Stimulated activated CD4-positive, alpha-beta T cell treated with anti-CD3 and anti-CD28 coated beads, Interleukin-4, amount 100 ng/mL, for 4 hours (primary cell): ENCODE measurements around the gene DRC3.
"Not testable (repeated sequence)": the region's sequence is repeated elsewhere in the genome, so short reads cannot be mapped to it uniquely, and the experiment has no call there.

Experiments used
- DNase-seq, 2 experiments: peaks; one replicate each; pipeline ENCODE4 v3.0.0-alpha.2; 2020

The DRC3 gene, protein sequence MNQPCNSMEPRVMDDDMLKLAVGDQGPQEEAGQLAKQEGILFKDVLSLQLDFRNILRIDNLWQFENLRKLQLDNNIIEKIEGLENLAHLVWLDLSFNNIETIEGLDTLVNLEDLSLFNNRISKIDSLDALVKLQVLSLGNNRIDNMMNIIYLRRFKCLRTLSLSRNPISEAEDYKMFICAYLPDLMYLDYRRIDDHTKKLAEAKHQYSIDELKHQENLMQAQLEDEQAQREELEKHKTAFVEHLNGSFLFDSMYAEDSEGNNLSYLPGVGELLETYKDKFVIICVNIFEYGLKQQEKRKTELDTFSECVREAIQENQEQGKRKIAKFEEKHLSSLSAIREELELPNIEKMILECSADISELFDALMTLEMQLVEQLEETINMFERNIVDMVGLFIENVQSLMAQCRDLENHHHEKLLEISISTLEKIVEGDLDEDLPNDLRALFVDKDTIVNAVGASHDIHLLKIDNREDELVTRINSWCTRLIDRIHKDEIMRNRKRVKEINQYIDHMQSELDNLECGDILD

DNA sequence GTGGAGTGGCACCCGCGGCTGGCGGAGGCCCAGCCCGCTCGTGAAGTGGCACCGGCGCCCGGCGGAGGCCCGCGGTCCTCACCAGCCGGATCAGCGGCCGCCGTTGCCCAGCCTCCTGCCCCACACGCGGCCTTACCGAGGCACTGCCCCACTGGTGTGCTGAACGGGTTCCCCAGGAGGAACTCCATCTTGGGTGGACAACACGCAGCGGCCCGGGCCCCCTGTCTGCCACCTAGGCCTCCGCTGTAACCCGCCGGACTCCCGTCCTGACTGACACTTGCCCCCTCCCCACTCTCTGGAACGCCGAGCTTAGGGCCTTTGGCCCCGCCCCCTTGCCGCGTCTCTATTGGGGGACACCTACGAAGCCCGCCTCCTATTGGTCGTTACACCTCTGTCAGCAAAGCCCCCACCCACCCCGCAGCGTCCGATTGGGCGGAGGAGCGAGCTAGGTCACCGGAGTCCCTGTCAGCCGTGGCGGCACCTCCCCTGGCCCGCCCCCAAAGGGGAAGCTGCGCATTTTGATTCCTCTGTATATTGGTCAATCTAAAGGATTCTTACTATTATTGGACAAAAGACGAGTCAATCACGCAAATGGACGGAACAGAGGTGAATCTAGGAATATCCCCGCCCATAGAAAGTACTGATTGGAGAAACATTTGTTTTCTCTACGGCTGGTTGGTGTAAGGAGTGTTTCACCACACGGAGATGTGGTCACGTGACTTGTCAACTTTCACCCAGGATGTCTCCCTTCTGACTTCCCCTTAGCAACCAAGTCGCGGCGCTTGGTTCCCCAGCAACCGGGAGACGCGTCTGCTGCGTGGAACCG is at the start of gene DRC3, which contains the start of gene TOM1L2:
DRC3 (plus strand) TSS at position 737 of the 826 bp plus-strand sequence. CDS start 4,737 bp downstream, outside the sequence.
TOM1L2 (minus strand) TSS at position 275 of the 826 bp plus-strand sequence; CDS start at position 188, 87 bp downstream.
- peak; percentile 99 to 100 for DNase-seq

DNA sequence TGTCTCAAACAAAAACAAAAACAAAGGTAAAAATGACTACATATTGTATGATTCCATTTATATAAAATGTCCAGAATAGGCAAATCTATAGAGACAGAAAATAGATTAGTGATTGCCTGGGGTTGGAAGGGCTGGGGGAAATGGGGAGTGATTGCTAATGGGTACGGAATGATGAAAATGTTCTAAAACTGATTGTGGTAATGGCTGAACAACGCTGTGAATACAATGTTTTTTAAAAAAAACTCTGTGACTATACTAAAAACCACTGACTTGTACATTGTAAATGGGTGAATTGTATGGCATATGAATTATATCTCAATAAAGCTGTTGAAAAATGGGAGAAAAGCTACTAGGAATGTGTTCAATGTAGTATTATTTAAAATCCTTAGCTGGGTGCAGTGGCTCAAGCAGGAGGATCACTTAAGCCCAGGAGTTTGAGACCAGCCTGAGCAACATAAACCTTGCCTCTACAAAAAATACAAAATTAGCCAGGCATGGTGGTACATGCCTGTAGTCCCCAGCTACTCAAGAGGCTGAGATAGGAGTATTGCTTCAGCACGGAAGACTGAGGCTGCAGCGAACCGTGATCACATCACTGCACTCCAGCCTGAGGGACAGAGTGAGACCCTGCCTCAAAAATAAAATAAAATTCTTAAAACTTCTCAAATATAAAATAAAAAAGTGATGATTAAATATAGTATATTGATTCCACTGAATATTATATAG is 48.4 kb upstream of the DRC3 start:
- no peak for DNase-seq

DNA sequence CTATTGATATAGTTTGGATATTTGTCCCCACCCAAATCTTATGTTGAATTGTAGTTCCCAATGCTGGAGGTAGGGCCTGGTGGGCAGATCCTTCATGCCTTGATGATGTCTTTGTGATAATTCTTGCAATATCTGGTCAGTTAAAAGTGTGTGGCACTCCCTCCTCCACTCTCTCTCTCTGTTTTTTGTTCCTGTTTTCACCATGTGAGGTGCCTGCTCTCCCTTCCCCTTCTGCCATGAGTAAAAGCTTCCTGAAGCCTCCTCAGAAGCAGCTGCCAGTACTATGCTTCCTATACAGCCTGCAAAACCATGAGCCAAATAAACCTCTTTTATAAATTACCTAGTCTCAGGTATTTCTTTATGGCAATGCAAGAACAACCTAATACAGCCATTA is 47.8 kb upstream of the DRC3 start:
- no peak for DNase-seq

DNA sequence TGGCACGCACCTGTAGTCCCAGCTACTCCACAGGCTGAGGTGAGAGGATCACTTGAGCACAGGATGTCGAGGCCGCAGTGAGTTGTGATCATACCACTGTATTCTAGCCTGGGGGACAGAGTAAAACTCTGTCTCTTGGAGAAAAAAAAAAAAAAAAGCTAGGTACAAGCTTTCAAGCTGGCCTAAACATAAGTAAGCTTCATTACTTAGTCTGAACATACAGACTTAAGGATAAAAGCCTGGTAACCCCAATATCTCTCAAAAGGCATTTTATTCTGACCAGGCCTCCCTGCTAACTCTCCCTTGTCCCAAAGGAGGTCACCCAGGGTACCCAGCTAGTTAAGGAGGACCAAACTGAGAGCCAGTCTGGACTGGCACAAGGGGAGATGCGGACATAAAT is 46.6 kb upstream of the DRC3 start:
- DNase-seq = no peak

DNA sequence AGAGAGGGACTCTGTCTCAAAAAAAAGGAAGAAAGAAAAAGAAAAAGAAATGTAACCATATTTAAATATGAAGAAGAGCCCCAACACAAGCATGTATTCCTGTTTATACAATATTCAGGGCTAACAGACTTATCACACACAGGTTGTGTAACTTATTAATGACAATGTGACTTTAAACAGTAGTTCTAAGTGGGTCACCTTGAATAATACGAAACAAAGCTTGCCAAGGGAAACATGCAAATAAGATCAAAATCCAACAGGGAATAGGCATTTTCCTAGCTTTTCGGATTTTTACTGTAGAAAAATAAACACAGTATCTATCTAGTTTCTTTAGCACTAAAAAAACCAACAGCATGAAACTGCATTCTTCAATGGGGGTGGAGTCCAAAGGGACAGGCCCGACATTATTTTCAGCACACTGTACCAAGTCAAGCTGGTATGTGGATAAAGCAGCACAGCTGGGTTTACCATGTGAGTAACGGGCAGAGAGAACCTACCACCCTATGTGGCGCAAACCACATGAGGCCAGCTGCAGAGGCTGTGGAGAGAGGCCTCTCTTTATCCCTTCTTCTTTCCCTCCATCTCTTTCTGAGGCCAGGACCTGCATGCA is 45.7 kb upstream of the DRC3 start:
- DNase-seq = no peak

DNA sequence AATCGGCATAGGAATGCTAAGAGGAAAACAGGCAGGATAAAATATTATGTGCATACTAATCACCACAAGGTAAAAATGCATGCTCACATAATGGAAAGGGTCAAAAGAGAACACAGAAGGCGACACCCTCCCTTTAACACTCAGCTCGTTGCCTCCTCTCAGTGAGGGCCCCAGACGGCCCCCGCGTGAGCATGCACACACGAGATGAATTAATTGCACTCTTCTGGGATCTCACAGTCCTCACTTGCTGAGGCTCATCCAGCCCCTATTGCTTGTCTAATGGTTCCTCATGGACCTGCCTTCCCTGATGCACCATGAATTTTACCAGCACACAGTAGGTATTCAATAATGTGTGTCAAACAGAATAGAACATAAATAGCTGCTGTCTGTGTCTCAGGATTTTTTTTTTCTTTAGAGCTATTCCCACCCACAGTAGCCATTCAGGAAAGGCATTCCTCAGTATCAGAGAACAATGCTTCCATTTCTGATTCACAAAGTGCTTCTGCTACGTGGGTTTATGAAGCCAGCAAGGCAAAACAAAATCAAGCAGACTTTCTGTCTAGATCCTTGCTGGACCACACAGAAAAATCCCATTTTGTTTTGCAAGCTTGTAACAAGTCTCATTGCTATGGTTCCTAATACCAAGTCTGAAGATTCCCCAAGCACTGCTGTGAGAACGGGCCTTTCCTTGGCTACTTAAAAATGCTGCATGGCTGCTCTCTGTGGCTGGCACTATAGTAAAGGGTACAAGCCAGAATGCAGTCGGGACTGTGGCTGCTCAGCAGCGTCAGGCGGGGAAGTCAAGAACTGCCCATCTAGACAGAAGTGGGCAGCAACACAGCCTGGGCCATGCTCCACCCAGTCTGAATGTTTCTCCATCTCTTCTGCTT is 44.0 kb upstream of the DRC3 start:
- no peak for DNase-seq

DNA sequence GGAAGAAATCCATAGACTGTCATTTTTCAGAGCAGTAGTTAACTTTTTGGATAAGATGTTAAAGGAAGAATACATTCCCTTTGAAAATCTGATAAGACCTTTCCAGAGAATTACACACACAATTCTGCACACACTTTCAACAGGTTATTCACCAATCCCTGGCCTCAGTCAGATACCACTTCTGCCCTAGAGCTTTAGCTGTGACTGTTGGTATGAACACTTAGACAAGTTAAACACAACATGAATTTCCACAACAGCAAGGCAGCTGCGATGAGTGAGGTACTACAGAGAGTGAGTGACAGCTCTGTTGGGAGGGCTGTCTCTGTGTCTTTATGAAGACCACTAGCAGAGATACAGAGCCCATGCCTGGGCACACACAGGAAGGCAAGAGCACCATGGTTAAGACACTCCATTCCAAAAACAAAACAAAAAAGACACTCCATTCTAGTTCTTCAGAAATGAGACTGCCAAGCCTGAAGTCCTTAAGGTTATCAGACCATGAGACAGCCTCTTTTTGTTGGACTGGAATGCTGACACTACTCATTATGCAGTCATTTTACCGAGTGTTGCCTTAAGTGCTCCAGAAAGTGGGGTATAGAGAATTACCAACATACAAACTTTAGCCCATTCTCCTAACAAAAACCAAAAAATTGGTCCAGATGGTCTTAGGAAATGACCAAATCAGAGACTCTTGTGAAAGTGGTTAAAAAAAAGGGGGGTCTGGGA is 42.8 kb upstream of the DRC3 start:
- DNase-seq = no peak

DNA sequence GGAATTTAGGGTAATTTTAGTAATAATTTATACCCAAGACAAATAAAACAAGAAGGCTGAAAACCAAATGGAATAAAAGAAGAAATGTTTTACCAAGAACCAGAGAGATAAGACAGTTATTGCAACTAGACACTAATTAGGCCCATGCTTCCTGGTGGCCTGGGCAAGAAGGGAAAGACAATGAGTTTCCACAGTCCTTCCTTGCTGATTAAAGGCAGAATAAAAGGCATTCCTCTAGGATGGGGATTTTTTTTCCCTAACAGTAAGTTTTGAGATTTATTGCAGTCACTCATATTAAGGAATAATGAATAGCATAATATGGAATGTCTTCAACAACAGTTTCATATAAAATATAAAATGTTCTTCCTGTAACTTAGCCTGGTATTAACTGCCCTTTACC is 42.0 kb upstream of the DRC3 start:
- DNase-seq = no peak

DNA sequence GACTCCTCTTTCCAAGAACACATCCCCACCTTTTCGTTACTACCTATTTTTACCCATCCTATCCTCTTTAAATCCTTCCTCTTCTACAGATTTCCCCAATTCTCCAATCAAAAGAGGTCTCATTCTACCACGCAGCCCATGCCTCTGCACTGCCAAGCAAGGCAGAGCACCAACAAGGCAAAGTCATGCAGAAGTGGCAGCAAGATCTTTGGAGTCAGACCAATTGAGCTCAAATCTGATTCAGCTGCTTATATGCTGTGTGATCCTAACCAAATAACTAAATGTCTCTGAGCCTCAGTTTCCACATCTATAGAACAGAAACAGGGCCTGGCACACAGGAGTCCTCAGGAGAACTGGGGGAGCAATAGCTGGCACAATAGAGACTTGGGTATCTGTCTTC is 41.5 kb upstream of the DRC3 start:
- no peak for DNase-seq

DNA sequence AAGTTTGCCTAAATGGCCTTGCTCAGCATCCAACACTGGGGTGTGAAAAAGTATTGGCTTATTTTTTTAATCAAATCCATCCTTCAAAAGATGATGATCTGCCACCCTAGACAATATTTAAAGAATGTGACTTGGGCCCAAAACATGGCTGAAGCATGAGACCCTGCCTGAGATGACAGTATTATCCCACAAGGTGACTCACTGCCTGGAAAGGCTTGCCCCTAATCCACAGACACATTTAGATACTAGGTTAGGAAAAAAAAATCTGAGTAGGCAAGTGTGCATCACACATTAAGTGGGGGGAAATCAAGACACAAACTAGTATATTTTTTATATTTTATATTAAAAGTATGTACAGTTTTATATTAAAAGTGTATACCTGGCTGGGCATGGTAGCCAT is 38.9 kb upstream of the DRC3 start:
- DNase-seq = no peak

DNA sequence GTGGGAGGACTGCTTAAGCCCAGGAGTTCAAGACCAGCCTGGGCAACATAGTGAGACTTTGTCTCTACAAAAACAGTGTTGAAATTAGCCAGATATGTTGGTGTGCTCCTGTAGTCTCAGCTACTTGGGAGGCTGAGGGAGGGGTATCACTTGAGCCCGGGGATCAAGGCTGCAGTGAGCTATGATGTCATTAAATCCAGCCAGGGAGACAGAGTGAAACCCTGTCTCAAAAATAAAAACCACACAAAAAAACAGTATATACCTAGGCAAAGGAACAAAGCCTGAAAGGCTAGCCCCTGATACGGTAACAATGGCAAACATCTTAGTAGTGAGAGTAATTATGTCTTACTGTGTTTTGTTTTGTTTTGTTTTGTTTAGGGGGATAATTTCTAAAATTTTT is 38.4 kb upstream of the DRC3 start:
- no peak for DNase-seq

DNA sequence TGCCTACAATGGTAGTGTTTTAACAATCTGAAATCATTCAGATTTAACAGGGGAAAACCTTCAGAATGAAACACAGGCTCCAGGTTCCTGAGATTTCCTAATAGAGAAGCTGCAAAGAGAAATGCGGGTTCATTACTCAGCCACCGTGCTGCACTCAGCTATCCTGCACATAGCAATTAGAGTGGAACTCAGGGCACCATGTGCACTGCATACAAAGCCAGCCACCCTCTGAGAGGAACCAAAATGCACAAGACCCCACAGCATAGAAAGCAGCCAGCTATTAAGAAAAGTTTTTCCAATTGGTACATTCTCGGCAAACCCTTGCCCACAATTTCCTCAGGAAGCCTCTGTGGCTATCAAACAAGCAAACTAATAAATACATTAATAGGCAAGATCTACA is 37.9 kb upstream of the DRC3 start:
- no peak for DNase-seq

DNA sequence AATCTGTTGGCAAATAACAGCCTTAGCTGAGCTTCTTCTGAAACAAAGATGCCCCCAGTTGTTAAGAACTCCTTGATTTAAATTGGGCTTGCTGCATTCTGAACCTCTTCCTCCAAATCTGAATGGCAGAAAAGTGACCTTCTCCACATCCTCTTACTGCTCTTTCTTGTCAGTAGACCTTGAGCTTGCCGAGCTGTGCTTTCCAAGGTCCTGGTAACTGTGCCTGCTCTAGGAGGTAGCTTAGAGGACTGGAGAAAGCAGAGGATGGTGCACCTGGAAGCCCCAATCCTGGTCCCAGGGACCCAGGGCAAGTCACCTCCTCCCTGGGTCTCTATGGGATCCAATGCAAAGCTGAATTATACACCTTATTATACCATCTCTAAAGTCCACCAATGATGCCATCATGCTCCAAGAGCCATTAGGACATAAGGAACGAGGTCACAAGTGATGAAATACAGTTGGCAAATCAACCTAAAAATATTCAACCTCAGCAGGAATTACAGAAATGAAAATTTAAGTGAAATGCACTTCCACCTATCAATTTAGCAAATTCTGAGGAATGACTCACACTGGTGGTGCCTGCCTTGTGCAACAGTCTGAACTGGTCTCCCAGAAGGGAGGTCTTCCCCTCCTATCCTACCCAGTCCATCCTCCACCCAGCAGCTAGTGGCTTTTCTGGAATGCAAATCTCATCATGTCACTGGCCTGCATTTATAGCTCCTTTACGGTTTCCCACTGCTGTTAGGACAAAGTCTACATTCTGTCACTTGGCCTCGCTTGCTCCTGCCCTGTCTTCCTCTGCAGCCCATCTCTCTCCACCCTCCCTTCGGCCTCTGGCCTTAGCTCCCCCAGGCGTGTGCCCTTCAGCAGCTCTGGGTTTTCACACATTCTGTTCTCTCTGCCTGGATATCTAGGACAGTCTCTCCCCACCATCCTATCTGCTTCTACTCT is 37.1 kb upstream of the DRC3 start:
- no peak for DNase-seq

DNA sequence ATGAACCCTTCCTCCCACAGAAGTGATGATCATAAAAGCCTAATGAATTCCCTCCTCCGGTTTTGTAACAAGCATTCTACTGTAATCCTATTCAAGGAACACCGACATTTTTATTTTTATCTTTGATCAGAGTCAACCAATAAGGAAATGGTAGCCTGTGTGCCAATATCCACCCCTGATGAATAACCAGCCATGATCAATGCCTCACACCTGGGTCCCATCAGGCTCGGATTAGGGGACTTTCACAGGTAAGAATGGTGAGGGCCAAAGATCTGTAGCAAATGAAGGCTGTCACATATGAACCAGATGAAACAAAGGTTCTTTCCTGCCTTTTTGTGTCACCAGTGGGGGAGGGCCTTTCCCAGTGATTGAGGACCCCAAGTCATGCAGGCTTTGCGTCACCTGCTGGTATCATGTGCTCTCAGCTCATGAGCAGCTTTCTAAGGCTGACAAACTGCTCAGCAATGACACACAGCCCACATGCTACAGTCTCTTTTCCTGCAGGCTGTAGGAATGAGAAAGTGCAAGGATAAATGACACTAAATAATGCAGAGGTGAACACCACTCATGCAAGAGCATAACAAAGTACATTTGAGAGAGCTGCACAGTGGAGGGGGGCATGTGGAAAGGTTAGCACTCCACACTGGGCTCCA is 35.3 kb upstream of the DRC3 start:
- DNase-seq = no peak

DNA sequence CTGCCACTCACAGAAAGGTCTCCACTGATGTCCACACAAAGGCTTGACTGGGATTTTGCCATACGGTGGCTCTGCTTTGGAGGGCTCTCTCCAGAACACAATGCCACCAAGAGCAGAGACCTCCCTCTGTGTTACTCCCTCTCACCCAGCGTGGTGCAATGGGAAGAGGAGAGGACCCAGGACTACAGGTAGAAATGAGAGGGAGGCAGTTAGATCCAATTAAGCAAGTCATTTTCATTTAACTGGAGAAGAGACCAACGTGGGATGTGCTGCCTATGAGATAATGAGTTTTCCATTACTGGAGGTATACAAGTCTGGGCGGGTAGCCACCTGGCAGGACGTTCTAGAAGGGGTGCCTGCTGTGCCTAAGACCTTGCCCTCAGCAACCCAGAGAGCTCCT is 34.7 kb upstream of the DRC3 start:
- no peak for DNase-seq

DNA sequence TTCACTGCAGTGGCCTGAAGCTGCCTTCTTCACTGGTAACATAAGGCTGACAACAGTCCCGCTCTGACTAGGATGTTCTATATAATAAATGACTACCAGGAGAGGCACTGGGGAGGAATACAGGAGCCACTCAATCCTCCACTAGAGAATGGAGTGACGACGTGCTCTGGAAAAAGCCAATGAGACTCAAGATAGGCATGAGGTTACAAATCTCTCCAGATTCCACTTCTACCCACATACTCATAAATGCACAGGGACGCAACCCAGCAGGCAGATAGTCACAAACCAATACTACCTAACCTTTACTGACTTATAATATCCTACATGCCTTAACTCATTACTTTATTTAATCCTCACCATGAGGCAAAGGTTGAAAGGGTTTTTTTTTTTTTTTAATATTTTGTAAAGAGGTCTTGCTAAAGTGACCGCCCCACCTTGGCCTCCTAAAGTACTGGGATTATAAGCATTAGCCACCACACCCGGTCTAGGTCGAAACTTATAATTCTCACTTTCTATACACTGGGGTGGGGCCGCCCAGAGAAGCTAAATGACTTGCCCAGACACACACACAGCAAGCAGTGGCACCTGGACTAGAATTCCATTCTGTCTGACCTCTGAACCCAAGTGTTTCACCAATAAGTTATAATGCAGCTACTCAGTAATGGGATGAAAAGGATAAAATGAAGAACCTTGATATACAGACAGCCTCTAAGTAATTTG is 34.1 kb upstream of the DRC3 start:
- DNase-seq = no peak

DNA sequence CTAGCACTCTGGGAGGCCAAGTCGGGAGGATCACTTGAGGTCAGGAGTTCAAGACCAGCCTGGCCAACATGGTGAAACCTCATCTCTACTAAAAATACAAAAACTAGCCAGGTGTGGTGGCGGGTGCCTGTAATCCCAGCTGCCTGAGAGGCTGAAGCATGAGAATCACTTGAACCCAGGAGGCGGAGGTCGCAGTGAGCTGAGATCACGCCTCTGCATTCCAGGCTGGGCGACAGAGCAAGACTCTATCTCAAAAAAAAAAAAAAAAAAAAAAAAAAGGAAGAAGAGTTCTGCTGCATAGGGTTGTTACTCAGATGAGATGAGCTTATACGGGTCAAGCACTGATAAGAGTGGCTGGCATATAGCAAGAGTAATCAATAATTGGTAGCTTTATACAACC is 32.7 kb upstream of the DRC3 start:
- not testable (repeated sequence) for DNase-seq

DNA sequence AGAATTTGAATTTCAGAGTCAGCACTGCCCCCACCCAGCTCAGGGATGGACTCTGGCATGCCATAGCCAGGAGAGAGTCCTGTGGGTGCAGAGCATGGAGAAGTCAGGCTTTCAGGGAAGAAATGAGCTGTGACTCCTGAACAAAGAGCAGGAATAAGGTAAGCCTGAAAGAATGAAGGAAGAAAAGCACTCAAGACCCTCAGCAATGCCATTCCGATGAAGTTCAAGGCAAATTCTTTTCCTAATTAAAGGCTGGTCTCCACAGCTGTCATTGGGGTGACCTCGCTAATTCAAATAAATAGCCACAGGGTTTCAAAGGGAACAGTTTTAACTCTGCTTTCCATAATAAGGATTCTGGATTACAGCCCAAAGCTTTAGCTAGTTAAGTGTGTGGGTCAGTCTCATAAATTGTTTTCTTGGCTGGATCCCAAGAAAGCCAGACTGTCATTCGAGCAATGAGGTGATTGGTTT is 32.2 kb upstream of the DRC3 start:
- no peak for DNase-seq
